ENCODE measurements around the gene PAM16.

Gene PAM16

GRCh38 chr16:4293822-4294457, 57.2 kb downstream of the PAM16 start:
- DNase-seq = peak; percentile 60 to 84

GRCh38 chr16:4293181-4293716, 57.9 kb downstream of the PAM16 start:
- no peak for DNase-seq

GRCh38 chr16:4291699-4292098, 59.4 kb downstream of the PAM16 start:
- no peak for DNase-seq
